ENCODE results near the gene DOLK.

DOLK gene

GRCh38 chr9:128943832-128944620, 3.4 kb downstream of the DOLK start:
- no peaks in the 10 kb centered on the region for H3K27me3 Mint-ChIP-seq
- H3K9me3 Mint-ChIP-seq, result no peaks in the 10 kb centered on the region
- H3K4me3 Mint-ChIP-seq, result no peak overlapping the region
- no peak for DNase-seq
- H3K4me1 Mint-ChIP-seq, result peaks cover 22 to 31% of the 10 kb centered on the region in 2 donors
- ATAC-seq (replicated peaks), result no peak
- peaks cover 16 to 30% of the 10 kb centered on the region in 2 donors for H3K36me3 Mint-ChIP-seq
- no peak overlapping the region for H3K27ac Mint-ChIP-seq

DNA sequence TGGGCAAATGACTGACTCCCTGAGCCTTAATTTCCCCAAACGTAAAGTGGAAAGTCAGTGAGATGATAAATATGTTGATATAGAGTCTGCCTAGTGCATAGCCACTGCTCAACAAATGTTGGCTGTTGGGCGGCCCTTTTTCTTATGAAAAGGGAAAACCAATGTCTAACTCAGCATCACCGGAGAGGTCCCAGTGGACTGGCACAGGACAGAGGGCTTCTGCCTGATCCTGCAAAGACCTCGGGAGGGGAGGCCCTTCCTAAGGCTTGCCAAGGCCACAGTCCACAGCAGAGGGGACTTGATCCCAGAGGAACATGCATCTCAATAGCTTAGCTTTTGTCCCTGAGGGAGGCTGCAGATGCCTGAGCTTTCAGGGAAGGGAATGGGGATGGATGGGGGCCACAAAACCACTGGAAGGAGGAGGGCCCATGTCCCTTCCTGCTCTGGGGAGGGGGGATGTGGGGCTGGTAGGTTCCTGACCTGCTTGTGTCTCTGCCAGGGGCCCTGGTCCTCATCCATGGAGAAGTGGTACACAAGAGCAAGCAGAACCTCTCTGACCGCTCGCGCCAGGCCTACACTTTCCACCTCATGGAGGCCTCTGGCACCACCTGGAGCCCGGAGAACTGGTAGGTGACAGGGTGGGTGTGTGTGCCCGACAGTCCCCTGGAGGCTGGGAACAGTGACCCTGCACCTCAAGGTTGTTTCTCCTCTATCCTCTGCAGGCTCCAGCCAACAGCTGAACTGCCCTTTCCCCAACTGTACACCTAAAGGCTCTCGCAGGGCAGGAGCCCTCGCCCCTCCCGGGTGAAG, 6.3 kb downstream of the DOLK start:
- no peak for DNase-seq
- H3K27ac Mint-ChIP-seq, result peak overlapping the region; percentile 47
- H3K9me3 Mint-ChIP-seq, result no peaks in the 10 kb centered on the region
- no peaks in the 10 kb centered on the region for H3K27me3 Mint-ChIP-seq
- peaks cover 6 to 13% of the 10 kb centered on the region in 2 donors for H3K36me3 Mint-ChIP-seq
- no peak for ATAC-seq (replicated peaks)
- no peak overlapping the region for H3K4me3 Mint-ChIP-seq
- H3K4me1 Mint-ChIP-seq, result peaks cover 7 to 8% of the 10 kb centered on the region in 2 donors

DNA sequence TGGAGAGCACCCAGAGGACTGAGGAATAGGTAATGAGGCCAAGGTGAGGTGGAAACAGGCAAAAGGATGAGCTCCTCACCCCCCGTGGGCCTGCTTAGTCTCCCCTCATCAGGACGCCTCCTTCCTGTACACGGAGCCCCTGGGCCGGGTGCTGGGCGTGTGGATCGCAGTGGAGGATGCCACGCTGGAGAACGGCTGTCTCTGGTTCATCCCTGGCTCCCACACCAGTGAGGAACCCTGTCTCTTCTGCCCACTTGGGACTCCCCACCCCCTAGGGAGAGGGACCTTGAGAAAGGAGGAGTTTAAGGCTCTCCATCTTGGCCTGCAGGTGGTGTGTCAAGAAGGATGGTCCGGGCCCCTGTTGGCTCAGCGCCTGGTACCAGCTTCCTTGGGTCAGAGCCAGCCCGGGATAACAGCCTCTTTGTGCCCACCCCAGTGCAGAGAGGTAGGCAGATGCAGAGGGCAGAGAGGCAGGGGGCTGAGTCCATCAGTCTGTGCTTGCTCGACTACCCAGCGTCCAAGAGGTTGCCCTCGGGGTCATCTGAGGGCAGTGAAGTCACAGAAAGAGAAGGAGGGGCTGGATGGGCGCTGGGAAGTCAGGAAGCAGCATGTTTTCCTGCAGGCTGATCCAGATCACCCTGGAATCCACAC, 7.0 kb downstream of the DOLK start:
- H3K4me1 Mint-ChIP-seq, result no peaks in the 10 kb centered on the region
- peak overlapping the region; percentile 47 for H3K27ac Mint-ChIP-seq
- H3K4me3 Mint-ChIP-seq, result no peak overlapping the region
- DNase-seq (no peak), ATAC-seq (replicated peaks) (no peak)
- peaks cover 0 to 5% of the 10 kb centered on the region in 2 donors for H3K36me3 Mint-ChIP-seq
- H3K9me3 Mint-ChIP-seq, result no peaks in the 10 kb centered on the region
- no peaks in the 10 kb centered on the region for H3K27me3 Mint-ChIP-seq

- Mint-ChIP-seq H3K4me3 (no peak overlapping the region), H3K27me3 (no peaks in the 10 kb centered on the region), H3K9me3 (no peaks in the 10 kb centered on the region), H3K4me1 (no peaks in the 10 kb centered on the region), H3K36me3 (no peaks in the 10 kb centered on the region), H3K27ac (no peak overlapping the region)
- ATAC-seq (replicated peaks) (no peak), DNase-seq (no peak)
Measured at GRCh38 chr9:128937310-128938165, 9.9 kb downstream of the DOLK start.

GRCh38 chr9:128936171-128936865, 11.1 kb downstream of the DOLK start:
- Mint-ChIP-seq H3K4me1 (no peaks in the 10 kb centered on the region), H3K9me3 (no peaks in the 10 kb centered on the region), H3K36me3 (no peaks in the 10 kb centered on the region), H3K4me3 (no peak overlapping the region), H3K27ac (no peak overlapping the region), H3K27me3 (no peaks in the 10 kb centered on the region)
- no peak for ATAC-seq (replicated peaks)
- no peak for DNase-seq

- no peak for DNase-seq
- no peak for ATAC-seq (replicated peaks)
- no peaks in the 10 kb centered on the region for H3K36me3 Mint-ChIP-seq
- no peaks in the 10 kb centered on the region for H3K4me1 Mint-ChIP-seq
- no peak overlapping the region for H3K27ac Mint-ChIP-seq
- no peaks in the 10 kb centered on the region for H3K27me3 Mint-ChIP-seq
- H3K4me3 Mint-ChIP-seq, result no peak overlapping the region
- no peaks in the 10 kb centered on the region for H3K9me3 Mint-ChIP-seq
Measured at GRCh38 chr9:128933731-128934130, 13.7 kb downstream of the DOLK start.

DNA sequence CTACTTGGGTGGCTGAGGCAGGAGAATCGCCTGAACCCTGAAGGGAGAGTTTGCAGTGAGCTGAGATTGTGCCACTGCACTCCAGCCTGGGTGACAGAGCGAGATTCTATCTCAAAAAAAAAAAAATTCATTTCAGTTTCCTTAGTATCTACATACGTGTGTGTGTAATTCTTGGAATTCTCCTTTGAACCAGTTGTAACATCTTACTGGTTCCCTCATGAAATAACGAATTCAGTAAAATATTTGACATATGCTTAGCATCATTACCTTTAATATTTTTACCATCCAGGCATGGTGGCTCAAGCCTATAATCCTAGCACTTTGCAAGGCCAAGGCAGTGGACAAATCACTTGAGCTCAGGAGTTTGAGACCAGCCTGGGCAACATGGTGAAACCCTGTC, 17.8 kb downstream of the DOLK start:
- no peaks in the 10 kb centered on the region for H3K36me3 Mint-ChIP-seq
- no peak overlapping the region for H3K4me3 Mint-ChIP-seq
- ATAC-seq (replicated peaks) (no peak), DNase-seq (no peak)
- peaks cover 6% of the 10 kb centered on the region in 2 donors for H3K4me1 Mint-ChIP-seq
- no peaks in the 10 kb centered on the region for H3K9me3 Mint-ChIP-seq
- H3K27ac Mint-ChIP-seq, result no peak overlapping the region
- H3K27me3 Mint-ChIP-seq, result no peaks in the 10 kb centered on the region

- H3K27me3 Mint-ChIP-seq, result no peaks in the 10 kb centered on the region
- peaks cover 6% of the 10 kb centered on the region in 2 donors for H3K4me1 Mint-ChIP-seq
- H3K9me3 Mint-ChIP-seq, result no peaks in the 10 kb centered on the region
- ATAC-seq (replicated peaks), result no peak
- H3K4me3 Mint-ChIP-seq, result no peak overlapping the region
- no peak overlapping the region for H3K27ac Mint-ChIP-seq
- H3K36me3 Mint-ChIP-seq, result no peaks in the 10 kb centered on the region
- no peak for DNase-seq
Measured at GRCh38 chr9:128928624-128929023, 18.8 kb downstream of the DOLK start.

DNA sequence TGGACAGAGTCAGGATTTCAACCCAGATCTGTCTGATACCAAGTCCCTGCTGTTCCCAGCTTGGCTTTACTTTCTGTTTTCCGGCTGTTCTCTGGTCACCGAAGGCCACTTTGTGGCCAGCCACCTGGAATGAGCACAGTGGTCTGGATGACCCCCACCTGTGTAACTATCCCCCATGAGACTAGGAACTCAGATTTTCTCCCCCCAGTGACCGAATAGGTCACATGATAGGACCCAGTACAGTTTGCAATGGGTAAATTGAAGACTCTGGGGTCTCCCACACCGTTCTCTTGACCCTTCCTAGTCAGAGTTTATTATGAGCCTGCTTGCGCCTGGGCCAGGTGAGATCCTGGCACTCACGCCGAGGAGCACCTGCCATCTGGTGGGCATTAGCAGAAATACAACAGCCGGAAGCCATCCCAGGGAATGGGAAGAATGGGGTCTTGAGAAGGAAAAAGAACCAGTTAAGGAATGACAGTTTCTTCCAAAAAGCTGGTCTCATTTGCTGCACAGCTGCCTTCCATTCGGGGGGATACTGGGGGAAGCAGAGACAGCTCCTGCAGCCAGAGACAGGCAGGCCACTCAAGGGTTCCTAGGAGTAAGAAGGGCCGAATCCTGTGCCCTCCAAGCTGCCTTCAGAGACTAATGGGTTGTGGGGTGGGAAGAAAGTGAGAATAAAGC, 19.5 kb downstream of the DOLK start:
- Mint-ChIP-seq H3K4me3 (no peak overlapping the region), H3K36me3 (no peaks in the 10 kb centered on the region), H3K27ac (peak overlapping the region; percentile 9), H3K4me1 (peaks cover 6% of the 10 kb centered on the region in 2 donors), H3K27me3 (no peaks in the 10 kb centered on the region), H3K9me3 (no peaks in the 10 kb centered on the region)
- ATAC-seq (replicated peaks) (peak; percentile 80 to 85), DNase-seq (peak; percentile 8)

DNA sequence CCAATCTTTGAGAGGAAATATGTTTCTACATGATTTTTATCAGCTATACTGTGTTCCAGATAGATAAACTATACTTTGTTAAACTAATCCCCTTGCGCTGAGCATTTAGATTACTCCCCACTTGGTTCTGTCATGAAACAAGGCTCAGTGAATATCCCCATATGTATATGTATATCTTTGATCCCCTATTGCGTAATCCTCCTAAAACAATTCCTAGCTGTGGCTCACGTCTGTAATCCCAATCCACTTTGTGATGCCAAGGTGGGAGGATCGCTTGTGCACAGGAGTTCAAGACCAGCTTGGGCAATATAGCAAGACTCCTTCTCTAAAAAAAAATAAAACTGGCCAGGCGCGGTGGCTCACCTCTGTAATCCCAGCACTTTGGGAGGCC, 23.9 kb downstream of the DOLK start:
- no peak overlapping the region for H3K27ac Mint-ChIP-seq

DNA sequence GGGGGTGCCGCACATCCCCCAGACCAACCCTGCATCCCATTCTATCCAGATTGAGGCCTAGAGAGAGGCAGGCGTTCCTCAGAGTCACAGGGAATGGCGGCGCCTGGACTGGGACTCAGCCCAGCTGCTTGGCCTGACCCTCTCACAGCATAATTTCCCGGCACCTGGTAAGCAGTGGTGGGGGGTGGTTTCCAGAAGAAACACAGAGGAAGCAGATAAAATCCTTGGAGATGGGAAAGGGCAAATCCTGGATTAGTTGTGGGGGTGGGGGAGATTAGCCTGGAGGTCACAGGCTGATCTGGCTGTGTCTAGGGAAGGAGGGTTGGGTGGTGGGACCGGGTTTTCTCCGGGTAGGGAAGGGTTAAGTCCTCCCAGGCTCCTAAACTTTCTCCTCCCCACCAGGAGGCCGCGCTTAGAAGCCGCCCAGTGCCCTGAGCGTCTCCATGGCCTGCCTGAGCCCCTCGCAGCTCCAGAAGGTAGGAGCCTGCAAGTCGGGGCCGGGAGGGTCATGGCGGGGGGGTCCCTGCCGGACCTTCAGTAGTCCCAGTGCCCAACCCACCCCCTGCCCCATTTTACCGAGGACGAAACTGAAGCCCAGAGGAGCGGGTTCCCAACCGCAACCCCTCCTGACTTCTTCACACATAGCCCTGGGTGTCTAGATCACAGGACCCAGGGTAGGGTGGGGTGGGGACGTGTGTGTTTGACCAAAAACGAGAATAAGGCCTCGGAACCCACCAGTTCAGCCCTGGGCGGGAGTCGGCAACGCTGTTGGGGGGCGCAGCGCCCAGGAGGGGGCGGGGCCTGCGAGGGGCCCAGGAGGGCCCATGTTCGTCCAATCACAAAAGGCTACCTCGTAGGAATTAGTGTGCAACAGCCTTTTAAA, 25.3 kb downstream of the DOLK start:
- H3K4me3 Mint-ChIP-seq, result peak overlapping the region in 1 of 2 donors; percentile 25
- H3K27ac Mint-ChIP-seq, result no peak overlapping the region
- DNase-seq (no peak), ATAC-seq (replicated peaks) (peak; percentile 33 to 46)
- no peaks in the 10 kb centered on the region for H3K9me3 Mint-ChIP-seq
- no peaks in the 10 kb centered on the region for H3K27me3 Mint-ChIP-seq
- peaks cover 11 to 16% of the 10 kb centered on the region in 2 donors for H3K36me3 Mint-ChIP-seq
- peaks cover 3 to 5% of the 10 kb centered on the region in 2 donors for H3K4me1 Mint-ChIP-seq

More for the DNA sequence above, 23.9 kb downstream of the DOLK start:
- H3K4me3 Mint-ChIP-seq, result no peak overlapping the region
- H3K4me1 Mint-ChIP-seq, result peaks cover 6 to 11% of the 10 kb centered on the region in 2 donors
- ATAC-seq (replicated peaks) (no peak), DNase-seq (no peak)
- no peaks in the 10 kb centered on the region for H3K9me3 Mint-ChIP-seq
- no peaks in the 10 kb centered on the region for H3K27me3 Mint-ChIP-seq
- peaks cover 0 to 5% of the 10 kb centered on the region in 2 donors for H3K36me3 Mint-ChIP-seq

GRCh38 chr9:128920381-128921058, 26.9 kb downstream of the DOLK start, which contains the start of gene PHYHD1:
PHYHD1 (plus strand) TSS chr9:128920982; CDS start chr9:128922324, 1,342 bp downstream.
- Mint-ChIP-seq H3K36me3 (peaks cover 13 to 26% of the 10 kb centered on the region in 2 donors), H3K4me1 (peaks cover 0 to 9% of the 10 kb centered on the region in 2 donors), H3K27me3 (no peaks in the 10 kb centered on the region), H3K9me3 (no peaks in the 10 kb centered on the region), H3K27ac (no peak within 1 kb of the TSS), H3K4me3 (peak within 1 kb of the TSS in 1 of 2 donors; percentile 19)
- ATAC-seq (replicated peaks) (no peak), DNase-seq (no peak)

Data from stimulated activated naive B cell treated with anti-CD40 and anti-IgM and Interleukin-4, amounts not matched to agents 10 μg/mL and 1 μg/mL and 100 μg/mL, for 72 hours (primary cell).